Amniotic stem cell (primary cell): Measurements from ENCODE around the gene ANKRD10.

Source experiments
- DNase-seq: peaks from one replicate; lab custom pipeline; 2025; lab: John Stamatoyannopoulos, UW

The ANKRD10 gene

DNA sequence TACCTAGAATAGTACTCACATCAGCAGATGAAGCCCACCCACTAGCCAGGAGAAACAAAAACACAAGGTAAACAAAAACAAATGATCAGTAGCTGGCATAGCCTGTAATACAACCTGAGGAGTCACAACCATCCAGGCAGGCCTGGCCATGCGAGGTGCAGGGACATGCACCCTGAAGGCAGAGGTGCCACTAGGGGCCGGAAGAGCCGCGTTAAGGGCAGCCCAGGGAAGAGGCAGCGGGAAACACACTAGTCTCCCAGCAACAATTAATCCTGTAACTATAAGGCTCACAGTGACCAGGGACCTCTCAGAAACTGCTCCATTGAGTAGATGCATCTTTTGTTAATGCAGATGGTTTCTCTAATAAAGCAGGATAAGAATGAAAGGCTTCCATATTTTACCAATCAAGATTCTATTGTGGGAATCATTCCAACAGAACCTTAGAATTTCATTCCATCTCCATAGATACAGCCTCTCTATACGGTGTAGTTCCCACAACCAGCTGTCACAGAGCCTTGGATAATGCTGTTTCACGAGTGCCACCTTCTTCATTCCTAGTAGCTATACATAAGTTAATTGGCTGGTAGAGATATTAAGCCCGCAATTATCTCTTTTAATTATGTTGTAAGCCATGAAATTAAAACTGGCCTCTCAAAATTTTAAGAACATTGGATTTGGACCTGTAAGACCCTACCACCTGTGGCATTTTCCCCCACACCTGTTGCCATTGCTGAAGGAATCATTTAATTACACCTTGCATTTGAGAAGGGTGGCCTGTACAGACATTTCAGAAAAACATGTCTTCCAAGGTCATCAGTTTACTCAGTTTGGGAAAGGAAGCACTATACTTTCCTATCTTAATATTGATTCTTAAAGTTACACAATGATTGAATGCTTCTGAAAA, 28.7 kb downstream of the ANKRD10 start:
- no peak for DNase-seq

DNA sequence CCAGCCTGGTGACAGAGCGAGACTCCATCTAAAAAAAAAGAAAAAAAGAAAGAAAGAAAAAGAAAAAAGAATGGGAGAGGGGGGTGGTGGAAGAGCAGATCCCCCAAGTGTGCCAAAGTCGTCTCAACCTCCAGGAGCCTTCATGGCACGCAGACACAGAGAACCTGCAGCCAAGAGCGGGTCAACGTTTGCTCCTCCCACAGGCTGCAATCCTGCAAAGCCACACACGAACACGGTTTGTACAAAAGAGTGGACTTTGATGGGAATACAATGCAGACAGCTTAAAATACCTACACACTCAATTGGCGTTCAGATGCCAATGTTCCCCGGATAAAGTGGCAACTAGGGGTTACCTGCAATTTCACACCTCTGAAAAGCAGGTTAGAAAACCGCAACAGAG, 29.4 kb downstream of the ANKRD10 start:
- no peak for DNase-seq

DNA sequence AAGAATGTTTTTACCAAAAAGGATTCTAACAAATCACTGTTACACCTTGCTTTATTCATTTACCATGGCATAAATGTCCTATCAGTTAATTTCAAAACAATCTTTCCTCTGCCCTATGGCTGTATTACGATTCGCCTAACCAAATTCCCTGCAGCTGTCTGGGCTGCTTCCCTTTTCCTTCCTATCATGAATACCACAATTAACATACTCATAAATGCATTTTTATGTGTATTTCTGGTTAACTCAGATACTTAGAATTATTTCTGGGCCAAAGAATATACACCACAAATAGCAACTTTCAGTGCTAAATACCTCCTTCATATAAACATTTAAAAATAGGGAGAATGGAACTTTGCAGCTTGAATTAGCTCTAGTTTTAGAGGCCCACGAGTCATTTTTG, 30.4 kb downstream of the ANKRD10 start:
- no peak for DNase-seq

DNA sequence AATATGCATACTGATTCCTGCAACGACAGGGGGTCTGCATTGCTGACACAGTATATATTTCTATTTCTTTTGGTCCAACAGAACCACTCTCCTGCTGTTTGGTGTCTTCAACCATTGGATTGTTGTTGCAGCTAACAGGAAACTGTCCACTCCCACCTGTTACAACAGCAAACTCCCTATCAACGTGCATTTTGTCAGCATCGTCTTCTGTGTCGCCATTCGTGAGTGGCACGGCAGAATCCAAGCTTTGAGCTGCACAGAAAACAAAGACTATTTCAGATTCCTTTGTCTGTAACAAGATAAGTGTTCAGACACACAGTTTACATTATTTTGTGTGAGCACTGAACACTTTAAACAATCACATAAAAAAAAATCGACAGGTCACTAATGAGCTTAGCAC, 31.3 kb downstream of the ANKRD10 start:
- no peak for DNase-seq

DNA sequence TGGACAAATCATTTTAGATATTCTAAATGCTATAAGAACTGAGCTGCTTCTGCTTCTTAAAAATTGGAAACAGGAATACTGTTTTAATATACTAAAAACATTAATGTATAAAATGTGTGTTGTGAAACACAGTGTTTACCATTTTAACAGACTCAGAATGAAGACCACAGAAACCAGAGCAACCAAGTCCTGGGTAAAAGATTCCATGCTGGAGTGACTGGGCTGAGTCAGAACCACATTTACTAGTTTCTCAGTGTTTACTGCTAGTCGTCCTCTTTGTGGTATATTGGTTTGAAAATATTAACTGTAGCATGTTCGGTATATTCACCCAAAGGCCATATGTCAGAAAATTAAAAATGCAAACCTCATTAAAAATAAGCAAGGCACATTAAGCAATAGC, 31.9 kb downstream of the ANKRD10 start:
- no peak for DNase-seq

DNA sequence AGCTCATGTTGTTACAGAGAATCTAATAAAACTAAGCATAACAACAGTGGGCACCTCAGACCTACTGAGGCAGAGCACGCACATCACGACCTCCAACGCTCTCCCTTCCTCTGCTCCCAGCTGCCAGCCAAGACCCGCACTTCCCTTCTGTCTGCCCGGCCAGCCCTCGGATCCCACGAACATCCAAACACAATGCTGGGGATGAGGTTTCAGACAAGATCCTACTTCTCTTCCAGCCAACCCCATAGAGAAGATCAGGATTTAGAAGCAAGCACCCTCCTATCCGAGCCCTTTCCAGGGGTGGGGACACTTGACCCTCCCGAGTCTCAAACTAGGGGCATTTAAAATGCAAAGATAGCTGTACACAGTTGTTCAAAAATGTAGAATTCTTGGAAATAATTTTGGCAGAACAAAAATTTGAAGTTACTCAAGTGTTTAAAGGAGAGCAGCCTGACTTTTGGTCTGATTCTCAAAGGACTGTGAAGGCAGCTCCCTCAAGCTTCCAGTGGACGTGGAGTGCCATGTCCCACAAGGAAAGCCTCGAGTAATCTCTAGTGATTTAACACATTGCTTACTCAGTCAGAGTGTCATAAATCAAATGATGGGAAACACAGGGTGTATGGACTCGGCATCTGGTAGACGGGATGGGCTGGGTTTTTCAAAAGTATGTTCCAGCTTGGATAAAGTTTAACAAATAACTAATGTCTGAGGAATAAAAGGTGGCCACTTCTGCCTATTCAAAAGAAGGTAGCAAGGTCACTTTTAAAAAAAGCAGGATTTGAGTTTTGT, 32.8 kb downstream of the ANKRD10 start:
- DNase-seq, result no peak

DNA sequence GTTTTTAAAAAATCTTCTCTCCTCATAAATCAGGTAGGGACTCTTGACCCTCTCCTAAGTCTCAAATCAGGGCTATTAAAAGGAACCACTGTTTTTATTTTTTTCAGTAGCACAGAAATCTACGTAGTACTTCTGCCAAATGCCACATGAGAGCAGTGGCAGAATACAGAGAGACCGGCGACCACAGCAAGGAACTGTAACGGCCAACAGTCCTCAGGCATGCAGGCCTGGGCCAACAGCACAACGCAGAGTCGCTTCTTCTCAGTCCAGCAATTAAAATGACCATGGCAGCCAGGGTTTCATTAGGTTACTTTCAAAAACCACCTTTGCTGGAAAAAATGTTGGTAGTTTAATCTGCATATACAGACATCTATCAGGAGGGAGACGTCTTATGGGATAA, 34.2 kb downstream of the ANKRD10 start:
- no peak for DNase-seq

DNA sequence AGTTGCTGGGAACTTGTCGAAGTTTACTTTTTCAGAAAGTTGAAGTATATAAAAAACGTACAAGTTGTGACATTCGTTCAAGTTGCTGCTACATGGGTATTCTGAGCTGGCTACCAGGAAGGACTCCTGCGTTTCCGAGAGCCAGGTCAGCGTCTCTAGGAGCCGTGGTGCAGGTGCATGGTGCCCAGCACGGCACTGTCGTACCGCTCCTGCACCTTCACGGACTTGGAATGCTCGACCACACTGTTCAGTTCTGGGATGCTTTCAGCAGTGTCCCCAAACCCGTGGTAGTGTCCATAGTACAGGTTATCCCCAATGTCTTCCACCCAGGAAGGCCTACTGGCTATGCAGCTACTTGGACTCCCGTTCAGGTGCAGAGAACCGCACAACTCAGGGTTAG, 35.4 kb downstream of the ANKRD10 start:
- DNase-seq, result no peak

DNA sequence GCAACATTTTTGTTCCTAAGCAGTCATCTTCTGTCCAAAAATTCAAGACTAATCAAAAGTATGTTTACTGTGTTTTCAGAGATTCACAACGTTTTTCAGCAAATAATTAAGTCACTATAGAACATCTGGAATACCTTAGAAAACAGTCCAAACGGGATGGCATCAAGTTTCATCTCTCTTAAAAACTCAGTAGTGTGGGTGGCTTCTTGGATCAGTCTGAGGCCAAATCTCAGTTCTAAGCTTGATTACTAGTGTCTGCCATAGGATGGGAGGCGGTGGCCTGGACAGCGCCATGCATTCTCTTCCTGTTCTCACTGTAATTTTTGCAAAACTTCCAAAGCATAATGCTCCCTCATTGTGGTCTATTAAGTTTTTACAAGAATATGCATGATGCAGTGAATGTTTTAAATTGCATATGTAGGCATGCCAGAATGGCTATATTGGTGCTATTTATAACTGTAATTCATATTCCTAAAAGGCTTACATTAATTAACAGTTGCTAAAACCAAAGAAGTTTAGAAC, 37.1 kb downstream of the ANKRD10 start:
- no peak for DNase-seq

DNA sequence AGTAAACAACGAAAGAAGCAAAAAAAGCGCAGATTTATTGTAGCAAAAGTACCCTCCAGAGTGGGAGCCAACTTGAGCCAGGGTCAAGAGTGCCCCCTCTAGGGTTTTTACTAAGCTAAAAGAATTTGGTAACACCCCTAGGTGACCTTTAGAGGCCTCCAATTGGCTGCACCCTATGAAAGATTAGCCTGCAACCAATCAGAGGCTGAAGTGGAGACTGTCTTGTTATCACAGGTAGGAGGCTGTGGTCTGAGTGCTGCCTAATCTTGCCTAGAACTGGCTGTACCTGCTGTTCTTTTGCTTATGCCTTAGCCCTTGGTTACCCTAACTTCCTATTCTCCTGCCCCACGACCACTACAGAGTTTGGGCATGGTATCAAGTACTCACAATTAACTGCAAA, 38.3 kb downstream of the ANKRD10 start:
- no peak for DNase-seq

DNA sequence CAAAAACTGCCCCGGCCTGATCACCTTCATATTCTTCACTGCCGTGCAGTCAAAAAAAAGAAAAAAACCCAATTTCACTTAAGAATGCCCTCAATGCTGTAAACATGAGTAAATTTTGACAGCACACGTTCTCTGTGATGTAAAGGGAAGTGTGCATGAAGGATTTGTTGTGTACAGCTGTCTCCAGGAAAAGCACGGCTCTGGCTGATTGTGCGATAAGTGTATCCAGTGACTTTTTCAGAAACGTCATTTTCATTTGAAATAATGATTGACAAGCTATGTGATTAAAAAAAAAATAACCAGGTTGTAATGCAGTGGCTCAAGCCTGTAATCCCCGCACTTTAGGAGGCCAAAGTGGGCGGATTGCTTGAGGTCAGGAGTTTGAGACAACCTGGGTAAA, 39.6 kb downstream of the ANKRD10 start:
- DNase-seq, result no peak

DNA sequence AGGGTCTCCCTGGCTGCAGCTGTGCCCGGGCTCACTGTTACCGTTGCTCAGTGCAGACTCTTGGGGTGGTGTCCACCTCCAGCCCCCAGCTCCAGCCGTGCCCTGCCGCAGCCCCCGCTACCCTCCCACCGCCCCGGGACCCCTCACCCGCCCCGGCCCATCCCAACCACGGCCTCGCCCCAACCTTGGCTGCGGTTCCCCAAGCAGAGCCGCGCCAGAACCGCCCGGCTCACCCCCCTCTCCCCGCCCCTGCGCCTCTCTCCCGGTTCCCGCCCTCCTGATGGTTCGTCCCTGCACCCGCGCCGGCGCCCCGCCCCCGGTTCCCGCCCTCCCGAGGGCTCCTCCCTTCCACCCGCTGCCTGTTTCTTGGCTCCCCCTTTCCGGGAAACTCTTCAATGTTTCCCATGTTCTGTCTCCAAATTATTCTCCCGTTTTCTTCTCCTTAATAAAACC, 40.3 kb downstream of the ANKRD10 start:
- no peak for DNase-seq

DNA sequence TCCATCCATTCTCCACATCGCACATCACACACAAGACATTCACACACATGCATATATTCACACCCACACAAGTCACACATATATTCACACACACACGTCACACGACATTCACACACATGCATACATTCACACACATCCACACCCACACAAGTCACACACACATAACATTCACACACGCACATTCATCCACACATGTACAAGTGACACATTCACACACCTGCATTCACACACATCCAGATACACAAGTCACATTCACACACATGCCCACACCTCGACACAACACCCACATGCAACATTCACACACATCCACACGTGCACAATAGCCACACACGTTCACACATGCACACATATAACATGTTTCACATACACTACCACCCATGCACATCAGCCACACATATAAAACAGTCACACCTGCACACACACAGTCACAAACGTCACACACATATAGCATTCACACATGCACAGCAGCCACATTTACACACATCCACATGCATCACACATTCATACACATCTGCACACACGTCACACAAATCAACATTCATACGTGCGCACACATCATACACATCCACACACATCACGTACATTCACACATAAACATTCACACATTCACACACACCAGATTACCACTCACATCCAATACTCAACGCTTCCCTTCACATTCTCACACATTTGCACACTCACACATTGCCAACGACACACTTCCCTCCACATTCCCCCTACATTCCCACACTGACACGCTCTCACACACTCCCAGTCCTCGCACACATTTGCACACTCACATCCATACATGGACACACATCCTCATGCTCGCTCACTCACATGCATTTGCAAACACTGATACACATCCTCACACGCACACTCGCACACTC, 41.0 kb downstream of the ANKRD10 start:
- DNase-seq, result no peak

DNA sequence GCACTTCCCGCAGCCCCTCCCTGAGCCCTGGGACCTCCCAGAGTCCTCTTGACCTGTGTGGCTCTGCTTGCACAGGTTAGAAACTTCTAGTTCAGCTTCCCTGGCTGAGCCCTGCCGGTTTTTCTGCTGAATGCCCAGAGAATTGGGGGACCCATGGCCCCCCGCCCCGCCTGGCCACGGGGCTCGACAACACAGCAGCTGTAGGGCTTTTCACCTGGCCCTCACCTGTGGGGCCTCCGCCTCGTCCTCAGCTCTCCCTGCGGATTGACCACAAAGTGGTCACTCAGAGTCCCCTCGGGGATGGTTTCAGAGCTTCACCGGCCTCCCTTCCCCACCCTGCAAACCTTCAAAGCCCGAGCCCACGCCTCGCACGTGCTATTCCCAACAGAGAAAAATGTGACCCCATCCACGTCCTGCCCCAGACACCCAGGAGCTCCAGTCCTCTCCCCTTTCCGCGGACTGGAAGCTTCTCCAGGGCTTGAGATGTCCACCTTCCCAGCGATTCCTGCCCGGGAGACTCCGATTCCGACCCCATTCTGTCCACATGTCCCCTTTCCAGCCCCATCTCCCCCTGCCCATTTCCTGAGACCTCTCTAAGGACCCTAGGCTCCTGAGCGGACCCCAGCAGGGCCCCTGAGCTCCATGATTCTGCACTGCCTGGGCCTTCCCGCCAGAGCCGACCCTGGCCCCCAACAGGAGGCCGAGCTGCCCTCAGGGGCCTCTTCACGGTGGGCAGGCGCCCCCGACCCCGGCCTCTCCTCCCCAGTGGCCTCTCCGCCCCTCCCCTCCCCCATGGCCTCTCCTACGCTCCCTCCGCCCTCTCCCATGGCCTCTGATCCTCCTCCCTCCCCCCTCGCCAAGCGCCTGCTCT, 41.9 kb downstream of the ANKRD10 start:
- DNase-seq, result no peak

DNA sequence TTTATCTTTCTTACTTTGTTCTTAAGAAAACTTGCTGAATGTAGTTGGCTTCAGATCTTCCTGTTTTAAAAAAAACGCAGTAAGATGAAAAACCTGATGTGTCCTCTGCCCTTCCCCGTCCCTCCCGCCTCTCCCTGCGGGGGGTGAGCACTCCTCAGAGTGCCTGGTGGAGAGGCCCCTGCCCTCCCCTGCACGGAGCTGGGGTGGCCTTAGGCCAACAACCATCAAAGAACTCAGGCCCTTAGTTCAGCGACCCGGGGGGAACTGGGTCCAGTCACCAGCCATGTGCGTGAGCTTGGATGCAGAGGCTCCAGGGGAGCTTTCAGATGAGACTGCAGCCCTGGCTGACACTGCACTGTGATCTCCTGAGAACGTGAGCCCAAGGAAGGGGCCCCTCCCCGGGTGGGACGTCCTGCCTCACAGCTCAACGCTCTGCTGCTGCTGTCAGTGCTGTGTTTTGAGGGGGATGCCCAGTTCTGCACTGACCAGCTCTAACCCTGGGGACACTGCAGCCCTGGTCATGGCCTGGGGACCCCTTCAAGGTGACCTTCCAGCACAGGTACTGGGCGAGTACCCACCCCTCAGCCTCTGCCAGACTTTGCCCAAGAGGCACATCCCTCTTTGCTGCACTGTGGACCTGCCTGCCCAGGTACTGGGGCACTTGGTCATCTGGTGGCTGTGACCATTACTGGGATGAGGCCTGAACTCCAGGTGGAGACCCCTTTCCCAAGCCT, 42.7 kb downstream of the ANKRD10 start:
- no peak for DNase-seq

DNA sequence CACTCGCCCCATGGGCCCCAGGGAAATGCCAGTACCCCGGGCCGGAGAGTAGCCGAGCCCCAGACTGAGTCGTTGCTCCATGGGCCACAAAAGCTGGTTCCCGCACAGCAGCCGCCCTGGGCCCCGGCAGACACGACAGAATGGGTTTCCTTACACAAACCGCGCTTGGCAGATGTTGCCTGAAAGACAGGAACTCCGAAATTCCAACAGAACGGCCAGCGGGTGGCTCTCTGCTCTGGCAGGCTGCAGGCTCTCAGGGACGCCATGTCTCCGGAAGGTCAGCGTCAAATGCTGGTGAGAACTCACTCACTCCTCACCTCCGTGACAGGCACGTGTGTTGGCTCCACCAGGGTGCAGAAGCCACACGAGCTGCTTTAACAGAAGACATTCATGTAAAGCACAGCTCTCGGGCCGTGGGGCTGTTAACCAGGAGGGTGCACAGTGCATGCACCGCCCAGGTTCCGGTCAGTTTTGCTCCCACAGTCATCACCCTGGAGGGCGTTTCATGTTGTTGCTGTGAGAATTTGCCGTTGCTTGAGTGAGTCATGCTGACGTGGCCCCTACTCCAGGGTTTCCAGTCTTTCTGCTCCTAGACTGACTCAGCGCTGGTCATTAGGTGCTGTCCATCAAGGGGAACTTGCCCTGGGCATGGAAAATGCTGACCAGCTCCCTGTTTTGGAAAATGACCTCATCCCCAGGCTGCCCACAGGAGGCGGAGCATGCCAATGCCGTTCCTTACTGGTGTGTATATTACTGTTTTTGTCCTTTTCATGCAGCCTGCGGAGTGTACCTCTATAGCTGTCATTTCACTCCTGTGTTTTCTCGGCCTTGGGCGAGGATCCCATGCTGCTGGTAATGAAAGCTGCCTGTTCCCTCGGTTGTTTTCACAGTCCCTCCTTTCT, 44.8 kb downstream of the ANKRD10 start:
- DNase-seq, result peak; percentile 100

DNA sequence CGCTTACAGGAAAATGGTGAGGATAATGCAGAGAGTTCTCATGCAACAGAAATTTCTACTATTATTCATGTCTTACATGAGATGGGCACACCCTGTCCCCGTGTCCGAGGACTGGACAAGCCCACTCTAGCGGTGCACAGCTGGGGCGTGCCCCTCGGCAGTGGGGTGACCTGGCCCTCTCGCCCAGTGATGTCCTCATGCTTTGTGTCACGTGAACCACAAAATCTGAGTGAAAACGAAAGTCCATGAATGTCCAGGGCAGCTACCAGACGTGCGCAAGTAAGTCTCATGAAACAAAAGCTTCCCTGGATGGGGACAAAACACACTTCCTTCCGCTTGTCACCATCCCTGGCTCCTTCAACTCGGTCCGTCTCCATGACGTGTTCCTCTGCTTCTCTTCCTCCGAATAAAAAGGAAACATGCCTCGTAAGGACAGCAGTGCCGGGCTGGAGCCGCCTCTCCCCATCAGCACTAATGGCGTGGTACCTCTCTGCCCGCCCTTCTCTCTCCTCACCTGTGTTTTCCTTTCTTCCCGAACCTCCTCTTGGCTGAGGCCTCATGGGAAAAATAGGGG, 45.6 kb downstream of the ANKRD10 start:
- DNase-seq, result no peak

DNA sequence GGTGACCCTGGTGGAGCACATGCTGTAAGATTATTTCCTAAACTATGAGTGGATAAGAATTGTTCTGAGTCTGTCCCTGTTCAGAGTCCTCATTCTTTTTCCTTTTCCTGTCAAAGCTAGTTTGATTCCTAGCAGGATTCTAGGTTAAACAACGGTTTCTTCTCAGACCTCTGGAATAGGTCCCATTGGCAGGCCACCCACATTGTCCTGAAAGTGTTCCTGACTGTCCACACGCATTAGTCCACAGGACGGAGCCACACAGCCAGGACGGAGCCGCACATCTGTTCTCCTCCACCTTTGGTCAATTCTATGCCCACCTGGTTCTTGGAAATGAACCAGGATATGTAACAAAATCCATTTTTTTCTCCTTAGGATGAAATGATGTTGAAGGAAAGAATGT, 46.1 kb downstream of the ANKRD10 start:
- no peak for DNase-seq

DNA sequence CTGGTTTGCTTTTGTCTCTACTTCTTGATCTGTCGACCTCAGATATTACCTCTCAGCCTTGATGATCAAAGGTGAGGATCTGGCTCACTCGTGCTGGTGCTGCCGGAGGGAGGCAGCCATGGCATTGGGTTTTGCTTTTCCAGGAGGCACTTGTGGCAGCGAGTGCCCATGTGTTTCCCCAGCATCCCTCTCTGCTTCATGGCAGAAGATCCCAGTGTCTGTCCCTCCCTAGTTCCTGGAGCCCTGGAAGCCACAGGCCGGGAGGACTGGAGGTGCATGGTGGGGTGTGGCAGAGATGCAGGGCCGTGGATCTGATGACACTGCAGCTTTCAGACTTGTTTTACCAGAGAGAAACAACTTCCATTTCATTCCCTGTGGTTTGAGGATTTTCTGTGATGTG, 47.5 kb downstream of the ANKRD10 start:
- DNase-seq, result no peak
